HL-60 (cell line): ENCODE results near the gene CCL17.

Source experiments
- GABPA ChIP-seq: IDR thresholded peaks from 2 replicates; pipeline ENCODE4 v1.6.1; 2012; ENCODE audit warnings: low read depth
- POLR2AphosphoS5 ChIP-seq: IDR thresholded peaks from 2 replicates; pipeline ENCODE4 v1.6.1; 2012; ENCODE audit warnings: low read depth
- SPI1 ChIP-seq: IDR thresholded peaks from 2 replicates; pipeline ENCODE4 v1.6.1; 2012; ENCODE audit warnings: low read depth, mild to moderate bottlenecking, borderline replicate concordance
- TF ChIP-seq, protein P1 (sequence below): IDR thresholded peaks from one replicate; pipeline ENCODE4 v1.5.1; 2011; ENCODE audit warnings: low read length, control low read depth, inconsistent platforms; ENCODE audit not compliant: insufficient read depth
- TF ChIP-seq, protein P2 (sequence below): IDR thresholded peaks from 2 replicates; pipeline ENCODE4 v1.6.1; 2012; ENCODE audit warnings: low read depth; ENCODE audit not compliant: insufficient replicate concordance

DNA sequence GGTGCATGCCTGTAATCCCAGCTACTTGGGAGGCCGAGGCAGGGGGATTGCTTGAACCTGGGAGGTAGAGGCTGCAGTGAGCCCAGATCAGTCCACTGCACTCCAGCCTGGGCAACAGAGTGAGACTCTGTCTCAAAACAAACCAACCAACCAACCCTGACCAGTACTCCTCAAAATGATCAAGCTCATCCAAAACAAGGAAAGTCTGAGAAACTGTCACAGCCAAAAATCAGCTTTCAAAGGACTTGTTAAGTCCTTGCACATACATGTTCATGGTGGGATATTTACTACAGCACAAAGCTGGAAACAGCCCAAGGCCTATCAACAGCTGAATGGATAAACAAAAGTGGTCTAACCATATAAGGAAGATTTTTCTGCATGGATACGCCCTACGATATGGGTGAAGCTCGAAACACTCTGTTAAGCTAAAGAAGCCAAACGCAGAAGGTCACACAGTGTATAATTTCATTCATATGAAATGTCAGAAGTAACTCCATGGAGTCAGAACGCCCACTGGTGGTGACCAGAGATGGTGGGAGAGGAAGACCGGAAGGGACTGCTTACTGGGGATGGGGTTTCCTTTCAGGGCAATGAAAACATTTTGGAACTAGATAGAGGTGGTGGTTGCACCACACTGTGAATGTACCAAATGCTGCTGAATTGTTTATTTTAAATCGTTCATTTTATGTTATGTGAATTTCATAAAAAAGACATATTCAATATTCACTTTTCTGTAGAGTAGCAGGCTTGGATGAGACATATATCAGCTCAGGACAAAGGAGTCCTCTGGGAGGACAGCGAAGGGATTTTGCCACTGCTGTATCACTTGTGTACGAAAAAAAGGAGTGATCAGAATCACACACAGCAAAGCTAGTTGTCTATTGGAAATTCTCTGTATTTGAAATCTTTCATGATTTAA lies 17.7 kb downstream of the CCL17 start:
- TF ChIP-seq, protein P1, sequence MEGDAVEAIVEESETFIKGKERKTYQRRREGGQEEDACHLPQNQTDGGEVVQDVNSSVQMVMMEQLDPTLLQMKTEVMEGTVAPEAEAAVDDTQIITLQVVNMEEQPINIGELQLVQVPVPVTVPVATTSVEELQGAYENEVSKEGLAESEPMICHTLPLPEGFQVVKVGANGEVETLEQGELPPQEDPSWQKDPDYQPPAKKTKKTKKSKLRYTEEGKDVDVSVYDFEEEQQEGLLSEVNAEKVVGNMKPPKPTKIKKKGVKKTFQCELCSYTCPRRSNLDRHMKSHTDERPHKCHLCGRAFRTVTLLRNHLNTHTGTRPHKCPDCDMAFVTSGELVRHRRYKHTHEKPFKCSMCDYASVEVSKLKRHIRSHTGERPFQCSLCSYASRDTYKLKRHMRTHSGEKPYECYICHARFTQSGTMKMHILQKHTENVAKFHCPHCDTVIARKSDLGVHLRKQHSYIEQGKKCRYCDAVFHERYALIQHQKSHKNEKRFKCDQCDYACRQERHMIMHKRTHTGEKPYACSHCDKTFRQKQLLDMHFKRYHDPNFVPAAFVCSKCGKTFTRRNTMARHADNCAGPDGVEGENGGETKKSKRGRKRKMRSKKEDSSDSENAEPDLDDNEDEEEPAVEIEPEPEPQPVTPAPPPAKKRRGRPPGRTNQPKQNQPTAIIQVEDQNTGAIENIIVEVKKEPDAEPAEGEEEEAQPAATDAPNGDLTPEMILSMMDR: peak; percentile 22
- TF ChIP-seq, protein P2, sequence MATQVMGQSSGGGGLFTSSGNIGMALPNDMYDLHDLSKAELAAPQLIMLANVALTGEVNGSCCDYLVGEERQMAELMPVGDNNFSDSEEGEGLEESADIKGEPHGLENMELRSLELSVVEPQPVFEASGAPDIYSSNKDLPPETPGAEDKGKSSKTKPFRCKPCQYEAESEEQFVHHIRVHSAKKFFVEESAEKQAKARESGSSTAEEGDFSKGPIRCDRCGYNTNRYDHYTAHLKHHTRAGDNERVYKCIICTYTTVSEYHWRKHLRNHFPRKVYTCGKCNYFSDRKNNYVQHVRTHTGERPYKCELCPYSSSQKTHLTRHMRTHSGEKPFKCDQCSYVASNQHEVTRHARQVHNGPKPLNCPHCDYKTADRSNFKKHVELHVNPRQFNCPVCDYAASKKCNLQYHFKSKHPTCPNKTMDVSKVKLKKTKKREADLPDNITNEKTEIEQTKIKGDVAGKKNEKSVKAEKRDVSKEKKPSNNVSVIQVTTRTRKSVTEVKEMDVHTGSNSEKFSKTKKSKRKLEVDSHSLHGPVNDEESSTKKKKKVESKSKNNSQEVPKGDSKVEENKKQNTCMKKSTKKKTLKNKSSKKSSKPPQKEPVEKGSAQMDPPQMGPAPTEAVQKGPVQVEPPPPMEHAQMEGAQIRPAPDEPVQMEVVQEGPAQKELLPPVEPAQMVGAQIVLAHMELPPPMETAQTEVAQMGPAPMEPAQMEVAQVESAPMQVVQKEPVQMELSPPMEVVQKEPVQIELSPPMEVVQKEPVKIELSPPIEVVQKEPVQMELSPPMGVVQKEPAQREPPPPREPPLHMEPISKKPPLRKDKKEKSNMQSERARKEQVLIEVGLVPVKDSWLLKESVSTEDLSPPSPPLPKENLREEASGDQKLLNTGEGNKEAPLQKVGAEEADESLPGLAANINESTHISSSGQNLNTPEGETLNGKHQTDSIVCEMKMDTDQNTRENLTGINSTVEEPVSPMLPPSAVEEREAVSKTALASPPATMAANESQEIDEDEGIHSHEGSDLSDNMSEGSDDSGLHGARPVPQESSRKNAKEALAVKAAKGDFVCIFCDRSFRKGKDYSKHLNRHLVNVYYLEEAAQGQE: no peak
- TF ChIP-seq SPI1 (no peak), POLR2AphosphoS5 (no peak), GABPA (no peak; the same call in 1 of the 2 replicates)
